Skeletal muscle cell (primary cell): ENCODE data around the gene ZDHHC13.

Source experiments
- DNase-seq: peaks from one replicate; pipeline ENCODE4 v3.0.0-alpha.2; 2010; ENCODE audit warnings: low read depth
- H3K4me3 ChIP-seq: 2 replicates; pipeline ENCODE4 v1.5.1; 2011; ENCODE audit warnings: low read depth, mild to moderate bottlenecking, control low read depth, low read length, moderate library complexity

Gene ZDHHC13

GRCh38 chr11:19199048-19199447 lies 82.1 kb downstream of the ZDHHC13 start:
- H3K4me3 ChIP-seq = no peak overlapping the region
- DNase-seq = no peak

DNA sequence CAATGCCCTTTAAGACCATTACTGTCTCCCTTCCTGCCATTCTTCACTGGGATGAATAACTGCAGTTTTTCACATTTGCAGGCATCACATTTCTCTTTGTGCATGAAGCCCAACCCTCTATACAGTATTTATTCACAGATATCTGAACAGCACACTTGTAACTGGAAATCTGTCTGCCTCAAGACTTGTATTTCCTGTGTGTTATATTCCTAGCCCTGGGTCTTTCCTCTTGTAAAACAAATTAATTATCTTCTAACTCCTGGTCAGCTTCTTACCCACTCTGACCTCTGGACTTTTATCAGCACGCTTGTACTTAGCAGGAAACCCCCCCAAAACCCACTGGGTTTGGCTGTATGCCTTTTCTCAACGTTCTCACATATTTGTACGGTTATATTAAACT lies 82.8 kb downstream of the ZDHHC13 start:
- H3K4me3 ChIP-seq = no peak overlapping the region
- no peak for DNase-seq

GRCh38 chr11:19200410-19201201 lies 83.6 kb downstream of the ZDHHC13 start:
- no peak overlapping the region for H3K4me3 ChIP-seq
- DNase-seq = peak; percentile 48

- DNase-seq = no peak
- no peak within 1 kb of the TSS for H3K4me3 ChIP-seq
Observed at GRCh38 chr11:19201737-19202605, 85.0 kb downstream of the ZDHHC13 start, which contains the start of gene CSRP3. CSRP3 (minus strand) TSS chr11:19201983; CDS start chr11:19192448, 9,535 bp downstream.

- H3K4me3 ChIP-seq = no peak overlapping the region
- DNase-seq = no peak
Observed at GRCh38 chr11:19204836-19205235, 87.9 kb downstream of the ZDHHC13 start.

GRCh38 chr11:19208181-19208580 lies 91.2 kb downstream of the ZDHHC13 start:
- DNase-seq = no peak
- no peak overlapping the region for H3K4me3 ChIP-seq

DNA sequence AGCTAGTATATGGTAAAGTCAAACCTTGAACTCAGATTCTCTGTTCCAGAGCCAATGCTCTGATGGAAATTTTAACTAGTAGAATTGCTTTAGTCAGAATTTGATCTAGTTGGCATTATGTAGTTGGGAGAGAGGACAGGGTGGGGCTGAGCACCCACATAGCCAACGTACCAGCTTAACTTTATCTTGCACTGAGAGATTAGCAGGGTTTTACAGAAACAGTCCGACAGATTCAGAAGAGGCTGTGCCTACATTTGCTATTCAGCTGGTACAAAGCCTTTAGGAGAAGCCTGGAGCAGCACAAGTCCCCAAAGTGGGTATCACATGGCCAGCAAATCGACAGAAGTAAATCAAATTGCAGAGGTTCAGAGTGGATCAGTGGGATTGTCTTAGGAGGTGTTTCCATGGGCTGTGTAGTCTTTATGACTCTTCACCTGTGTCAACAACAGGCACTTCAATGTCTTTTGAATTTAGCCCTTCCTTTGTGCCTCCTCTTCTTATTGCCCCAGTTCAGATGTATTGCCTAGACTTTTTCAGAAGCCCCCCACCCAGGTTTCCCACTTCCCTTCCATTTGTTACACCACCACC lies 92.1 kb downstream of the ZDHHC13 start:
- no peak overlapping the region for H3K4me3 ChIP-seq
- DNase-seq = no peak

- H3K4me3 ChIP-seq = no peak overlapping the region
- no peak for DNase-seq
Observed at GRCh38 chr11:19209617-19210370, 92.8 kb downstream of the ZDHHC13 start.

DNA sequence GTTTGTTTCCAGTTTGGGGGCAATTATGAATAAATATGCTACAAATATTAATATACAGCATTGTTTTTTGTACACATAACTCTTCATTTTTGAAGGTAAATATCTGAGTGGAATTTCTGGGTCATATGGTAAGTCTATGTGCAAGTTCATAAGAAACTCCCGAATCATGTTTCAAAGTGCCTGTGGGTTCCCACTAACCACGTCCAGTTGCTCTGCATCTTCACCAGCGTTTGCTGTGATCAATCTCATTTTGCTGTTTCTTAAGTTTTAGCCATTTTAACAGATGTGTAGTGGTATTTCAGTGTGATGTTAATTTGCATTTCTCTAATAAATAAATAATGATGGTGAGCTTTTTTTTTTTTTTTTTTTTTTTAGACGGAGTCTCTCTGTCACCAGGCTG lies 99.1 kb downstream of the ZDHHC13 start:
- peak; percentile 20 for DNase-seq
- no peak overlapping the region for H3K4me3 ChIP-seq

DNA sequence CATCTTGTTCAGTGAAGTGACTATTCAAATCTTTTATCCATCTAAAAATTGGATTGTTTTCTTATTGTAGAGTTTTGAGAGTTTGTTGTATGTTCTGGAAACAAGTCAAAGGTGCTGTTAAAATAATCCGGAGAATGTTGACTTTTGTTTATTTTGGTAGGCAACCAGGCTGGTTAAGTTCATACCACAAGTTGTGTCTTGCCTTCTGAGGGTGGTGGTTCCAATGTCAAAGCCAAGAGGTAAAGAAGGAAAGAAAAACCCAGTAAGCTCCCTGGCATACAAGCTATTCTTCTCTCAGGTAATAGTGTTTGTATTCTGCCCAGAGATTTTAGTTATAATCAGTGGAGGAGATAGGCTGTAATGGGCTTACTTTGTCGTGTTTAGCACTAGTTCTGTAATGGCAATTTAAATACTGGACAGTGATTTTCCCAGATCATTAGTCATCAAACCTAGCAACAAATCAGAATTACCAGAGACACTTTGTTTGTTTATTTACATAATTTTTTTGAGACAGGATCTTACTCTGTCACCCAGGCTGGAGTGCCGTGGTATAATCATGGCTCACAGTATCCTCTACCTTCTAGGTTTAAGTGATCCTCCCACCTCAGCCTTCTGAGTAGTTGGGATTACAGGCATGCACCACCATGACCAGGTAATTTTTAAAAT lies 99.9 kb downstream of the ZDHHC13 start:
- no peak for DNase-seq
- H3K4me3 ChIP-seq = no peak overlapping the region

GRCh38 chr11:19218216-19218615 lies 101.2 kb downstream of the ZDHHC13 start:
- no peak overlapping the region for H3K4me3 ChIP-seq
- DNase-seq = no peak

GRCh38 chr11:19218786-19219460 lies 102.0 kb downstream of the ZDHHC13 start:
- peak; percentile 21 for DNase-seq
- no peak overlapping the region for H3K4me3 ChIP-seq

DNA sequence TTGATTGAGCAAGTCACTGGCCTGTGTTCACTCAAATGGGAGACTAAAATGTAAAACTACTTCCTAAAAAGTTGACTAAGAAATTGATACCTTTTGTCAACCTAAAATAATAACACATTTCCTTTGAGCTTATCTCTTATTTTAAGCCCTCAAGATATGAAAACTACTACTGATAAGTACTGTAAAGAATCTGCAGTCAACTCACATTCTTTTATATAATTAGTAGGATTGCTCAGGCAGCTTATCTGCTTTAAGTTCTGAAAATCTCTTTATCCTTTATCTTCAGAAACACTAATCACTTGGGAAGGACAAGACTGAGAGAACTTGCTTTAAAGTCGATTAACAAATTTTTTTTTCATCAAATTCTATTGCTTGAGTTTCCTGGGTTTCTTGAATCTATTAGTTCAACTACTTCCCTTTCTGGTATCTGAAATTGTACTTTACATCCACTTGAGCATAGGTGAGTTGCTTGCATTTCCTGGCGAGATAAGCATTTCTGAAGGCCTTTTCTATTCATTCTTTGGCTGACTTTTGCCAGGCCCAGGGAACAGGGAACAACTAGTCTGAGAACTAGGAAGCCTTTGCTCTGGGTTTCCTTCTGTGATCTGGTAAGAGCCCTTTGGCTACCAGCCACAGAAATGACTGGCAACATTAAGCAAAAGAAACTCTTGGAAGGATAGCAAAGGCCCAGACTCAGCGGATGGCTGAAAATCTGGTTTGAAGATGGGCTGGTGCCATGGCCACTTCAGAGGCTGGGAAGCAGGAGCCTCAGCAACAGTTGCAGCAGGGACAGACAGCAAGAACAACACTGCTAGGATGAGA lies 104.1 kb downstream of the ZDHHC13 start:
- DNase-seq = no peak
- H3K4me3 ChIP-seq = no peak overlapping the region

- DNase-seq = no peak
- no peak overlapping the region for H3K4me3 ChIP-seq
Observed at GRCh38 chr11:19225123-19225522, 108.2 kb downstream of the ZDHHC13 start.

GRCh38 chr11:19225581-19225980 lies 108.6 kb downstream of the ZDHHC13 start:
- DNase-seq = no peak
- no peak overlapping the region for H3K4me3 ChIP-seq
